NOMO-1 treated with DMSO at 0.1 percent for 48 hours (cell line): ENCODE data around the gene TUBB3.
"Not testable (repeated sequence)": the region's sequence is repeated elsewhere in the genome, so short reads cannot be mapped to it uniquely, and the experiment has no call there.

ENCODE experiments used
- DNase-seq: peaks from one replicate; lab custom pipeline; 2025; ENCODE audit not compliant: unreplicated experiment; lab: John Stamatoyannopoulos, UW

The TUBB3 gene

DNA sequence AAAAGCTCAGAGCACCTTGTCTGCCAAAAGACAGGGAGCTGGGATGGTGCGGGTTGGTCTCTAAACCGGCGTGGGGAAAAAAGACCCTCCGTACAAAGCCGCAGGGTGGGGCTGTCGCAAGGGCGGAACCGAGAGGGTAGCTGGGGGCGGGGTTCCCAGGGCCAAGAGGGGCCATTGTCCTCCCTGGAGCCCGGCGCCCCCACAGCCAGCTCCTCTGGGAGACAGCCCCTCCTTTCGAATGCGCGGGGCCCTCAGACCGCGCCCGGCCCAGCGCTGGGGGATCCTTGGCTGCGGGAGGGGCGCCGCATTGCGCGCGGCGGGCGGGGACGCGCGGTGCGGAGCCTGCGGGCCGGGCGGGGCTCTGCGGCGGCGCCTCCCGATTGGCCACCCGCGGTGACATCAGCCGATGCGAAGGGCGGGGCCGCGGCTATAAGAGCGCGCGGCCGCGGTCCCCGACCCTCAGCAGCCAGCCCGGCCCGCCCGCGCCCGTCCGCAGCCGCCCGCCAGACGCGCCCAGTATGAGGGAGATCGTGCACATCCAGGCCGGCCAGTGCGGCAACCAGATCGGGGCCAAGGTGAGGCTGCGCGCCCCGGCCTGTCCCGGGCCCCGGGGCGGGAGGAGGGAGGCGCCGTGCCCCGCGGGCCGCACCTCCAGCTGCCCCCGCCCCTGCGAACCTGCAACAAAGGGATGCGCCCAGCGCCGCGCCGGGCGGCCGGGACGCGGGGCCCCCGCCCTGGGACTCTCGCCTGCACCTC, at the start of gene TUBB3:
TSS of gene TUBB3 (plus strand) at position 459 of the 756 bp plus-strand sequence. CDS start at position 519, 60 bp downstream.
- DNase-seq, result peak; percentile 61

DNA sequence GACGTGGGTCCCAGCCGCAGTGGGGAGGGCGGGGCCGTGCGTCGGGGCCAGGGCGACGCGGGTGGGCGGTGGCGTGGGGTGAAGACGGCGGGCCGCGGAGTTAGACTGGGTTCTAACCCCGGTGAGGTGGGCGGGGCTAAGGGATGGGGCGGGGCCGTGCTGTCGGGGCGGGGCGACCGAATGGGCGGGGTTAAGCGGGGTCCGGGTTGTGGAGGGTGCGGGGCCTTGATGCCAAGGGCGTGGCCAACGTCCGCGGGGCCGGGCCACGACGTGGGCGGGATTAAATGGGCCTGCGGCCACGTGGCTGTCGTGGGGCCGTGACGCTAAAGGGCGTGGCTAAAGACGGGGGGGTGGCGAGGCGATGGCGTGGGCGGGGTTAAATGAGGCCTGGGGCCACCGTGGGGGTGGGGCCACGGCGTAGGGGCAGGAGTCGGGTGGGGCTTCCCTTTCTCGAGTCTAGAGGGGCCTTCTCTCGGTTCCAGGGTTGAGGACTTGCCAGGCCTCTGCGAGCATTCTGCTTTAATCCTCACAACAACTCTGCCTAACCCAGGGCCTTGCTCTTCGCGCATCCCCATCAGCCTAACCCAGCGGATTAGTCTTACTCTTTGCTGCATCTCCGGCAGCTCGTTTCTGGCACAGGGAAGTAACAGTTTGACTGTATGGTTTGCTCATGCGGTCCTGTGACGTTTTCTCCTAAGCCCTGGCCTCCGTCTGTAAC, 49.0 kb upstream of the TUBB3 start:
- DNase-seq, result peak; percentile 96

DNA sequence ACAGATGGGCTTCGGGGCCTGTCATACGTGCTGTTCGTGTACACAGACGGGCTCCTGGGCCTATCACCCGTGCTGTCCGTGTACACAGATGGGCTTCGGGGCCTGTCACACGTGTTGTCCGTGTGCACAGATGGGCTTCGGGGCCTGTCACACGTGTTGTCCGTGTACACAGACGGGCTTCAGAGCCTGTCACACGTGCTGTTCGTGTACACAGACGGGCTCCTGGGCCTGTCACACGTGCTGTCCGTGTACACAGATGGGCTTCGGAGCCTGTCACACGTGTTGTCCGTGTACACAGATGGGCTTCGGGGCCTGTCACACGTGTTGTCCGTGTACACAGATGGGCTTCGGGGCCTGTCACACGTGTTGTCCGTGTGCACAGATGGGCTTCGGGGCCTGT, 44.0 kb upstream of the TUBB3 start:
- not testable (repeated sequence) for DNase-seq

DNA sequence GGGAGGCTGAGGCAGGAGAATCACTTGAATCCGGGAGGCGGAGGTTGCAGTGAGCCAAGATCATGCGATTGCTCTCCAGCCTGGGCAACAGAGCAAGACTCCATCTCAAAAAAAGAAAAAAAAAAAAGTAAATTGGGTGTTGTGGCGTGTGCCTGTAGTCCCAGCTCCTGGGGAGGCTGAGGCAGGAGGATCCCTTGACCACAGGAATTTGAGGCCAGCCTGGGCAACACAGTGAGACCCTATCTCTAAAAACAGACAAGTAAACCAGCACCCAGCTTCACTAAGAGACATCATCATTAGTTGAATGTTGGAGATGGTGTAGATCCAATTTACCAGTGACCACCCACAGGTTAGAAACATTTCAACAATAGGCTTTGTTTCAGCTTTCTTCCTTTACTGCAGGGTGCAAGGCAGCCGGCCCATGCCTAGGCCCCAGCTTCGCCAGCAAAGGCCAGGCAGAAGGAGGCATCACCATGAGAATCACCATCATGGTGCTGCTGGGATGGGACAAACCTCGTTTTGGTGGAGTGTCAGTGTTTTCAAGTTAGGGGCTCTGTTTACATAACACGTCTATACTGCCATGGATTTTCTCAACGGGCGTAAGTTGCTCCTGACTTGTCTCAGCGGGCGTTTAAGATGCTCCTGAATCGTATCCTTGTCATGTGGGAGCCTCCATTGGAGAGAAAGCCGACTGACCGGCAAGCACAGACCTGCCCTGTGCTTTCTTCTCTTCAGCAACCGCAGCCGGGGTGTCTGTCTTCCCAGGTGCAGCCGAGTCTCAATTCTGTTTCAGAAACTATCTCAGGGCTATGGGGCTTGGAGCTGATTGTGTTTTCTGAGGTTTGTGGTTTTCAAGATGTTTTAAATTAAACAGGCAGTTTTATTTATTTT, 42.4 kb upstream of the TUBB3 start:
- DNase-seq, result no peak

DNA sequence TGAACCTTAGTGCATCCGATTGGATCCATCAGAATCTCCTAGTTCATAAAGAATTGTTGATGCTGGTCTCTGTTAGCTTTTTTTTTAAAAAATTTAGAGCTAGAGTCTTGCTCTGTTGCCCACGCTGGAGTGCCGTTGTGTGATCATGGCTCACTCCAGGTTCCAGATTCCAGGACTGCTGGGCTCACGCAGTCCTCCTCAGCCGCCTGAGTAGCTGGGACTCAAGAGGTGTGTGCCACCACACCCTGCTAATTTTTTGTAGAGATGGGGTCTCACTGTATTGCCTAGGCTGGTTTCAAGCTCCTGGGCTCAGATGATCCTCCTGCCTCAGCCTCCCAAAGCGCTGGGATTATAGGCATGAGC, 41.8 kb upstream of the TUBB3 start:
- DNase-seq, result no peak

DNA sequence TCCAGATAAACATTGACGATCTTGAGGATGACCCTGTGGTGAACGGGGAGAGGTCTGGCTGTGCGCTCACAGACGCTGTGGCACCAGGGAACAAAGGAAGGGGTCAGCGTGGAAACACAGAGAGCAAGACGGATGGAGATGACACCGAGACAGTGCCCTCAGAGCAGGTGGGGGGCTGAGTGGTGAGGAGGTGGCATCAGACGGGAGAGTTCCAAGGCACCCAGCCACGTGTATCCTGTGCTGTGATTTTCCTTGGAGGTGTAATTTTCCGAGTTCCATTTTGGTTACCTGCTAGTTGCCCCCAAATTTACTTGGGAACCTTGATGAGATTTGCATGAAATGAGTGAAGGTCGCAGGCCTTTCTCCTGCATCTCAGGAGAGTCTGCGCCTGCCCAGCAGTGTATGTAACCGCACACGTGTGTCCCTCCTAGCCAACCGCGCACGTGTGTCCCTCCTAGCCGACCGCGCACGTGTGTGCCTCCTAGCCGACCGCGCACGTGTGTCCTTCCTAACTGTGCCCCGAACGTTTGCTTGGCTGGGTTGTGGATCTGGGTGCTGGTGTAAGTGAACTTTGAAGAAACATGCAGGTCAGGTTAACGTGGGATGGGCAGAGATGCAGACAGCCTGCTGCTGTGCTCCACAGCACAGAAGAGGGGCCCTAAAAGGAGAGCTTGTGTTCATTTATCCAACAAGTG, 39.6 kb upstream of the TUBB3 start:
- no peak for DNase-seq

DNA sequence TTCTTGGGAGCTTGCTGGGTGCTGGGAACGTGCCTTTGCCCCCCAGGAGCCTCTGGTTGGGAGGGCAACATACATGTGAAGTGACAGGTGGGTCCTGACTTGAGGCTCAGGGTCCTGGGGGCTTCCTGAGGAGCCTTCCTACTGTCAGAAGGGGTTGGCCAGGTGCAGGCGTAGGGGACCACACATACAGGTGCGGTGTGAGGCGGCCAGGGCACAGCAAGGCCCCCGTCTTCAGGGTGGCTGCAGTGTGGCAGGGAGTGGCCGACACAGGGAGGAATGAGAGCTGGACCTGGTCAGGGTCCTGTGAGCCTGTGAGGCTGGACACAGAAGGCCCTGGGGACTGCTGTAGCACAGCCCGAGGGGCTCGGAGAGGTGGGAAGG, 39.1 kb upstream of the TUBB3 start:
- no peak for DNase-seq

DNA sequence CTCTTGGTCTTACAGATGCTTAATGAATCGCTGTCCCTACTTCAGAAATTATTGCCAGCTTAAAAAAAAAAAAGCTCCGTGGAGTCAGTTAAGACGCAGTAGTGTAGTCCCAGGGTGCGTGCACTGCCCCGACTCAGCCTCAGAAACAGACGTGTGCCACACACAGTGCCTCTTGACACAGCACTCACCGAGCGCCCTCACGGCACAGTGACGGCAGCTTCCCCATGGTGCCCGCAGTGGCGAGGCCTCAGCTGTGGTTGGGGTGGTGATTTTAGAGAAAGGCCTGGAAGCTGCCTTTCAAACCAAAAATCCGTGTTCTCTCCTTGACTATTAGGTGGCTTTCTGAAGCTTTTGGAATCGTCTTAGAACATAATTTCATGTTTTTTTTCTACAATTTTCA, 35.9 kb upstream of the TUBB3 start:
- DNase-seq, result no peak

DNA sequence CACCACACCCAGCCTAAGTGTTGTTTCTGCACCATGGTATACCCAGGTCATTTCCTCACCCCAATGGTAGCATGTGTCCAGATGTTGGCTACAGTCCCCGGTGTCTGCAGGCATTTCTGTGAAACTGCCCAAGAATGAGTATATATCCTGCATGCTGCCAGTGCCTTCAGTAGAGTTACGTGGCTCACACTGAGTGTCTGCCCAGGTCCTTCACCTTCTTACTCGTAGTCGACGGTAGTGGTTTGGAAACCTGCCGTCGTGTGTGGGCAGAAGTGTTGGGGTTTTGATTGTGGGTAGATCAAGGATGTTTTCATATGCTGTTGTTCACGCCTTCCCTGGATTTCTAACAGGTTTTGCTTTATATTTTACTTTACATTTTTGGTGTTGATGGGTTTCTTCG, 32.9 kb upstream of the TUBB3 start:
- DNase-seq, result no peak

DNA sequence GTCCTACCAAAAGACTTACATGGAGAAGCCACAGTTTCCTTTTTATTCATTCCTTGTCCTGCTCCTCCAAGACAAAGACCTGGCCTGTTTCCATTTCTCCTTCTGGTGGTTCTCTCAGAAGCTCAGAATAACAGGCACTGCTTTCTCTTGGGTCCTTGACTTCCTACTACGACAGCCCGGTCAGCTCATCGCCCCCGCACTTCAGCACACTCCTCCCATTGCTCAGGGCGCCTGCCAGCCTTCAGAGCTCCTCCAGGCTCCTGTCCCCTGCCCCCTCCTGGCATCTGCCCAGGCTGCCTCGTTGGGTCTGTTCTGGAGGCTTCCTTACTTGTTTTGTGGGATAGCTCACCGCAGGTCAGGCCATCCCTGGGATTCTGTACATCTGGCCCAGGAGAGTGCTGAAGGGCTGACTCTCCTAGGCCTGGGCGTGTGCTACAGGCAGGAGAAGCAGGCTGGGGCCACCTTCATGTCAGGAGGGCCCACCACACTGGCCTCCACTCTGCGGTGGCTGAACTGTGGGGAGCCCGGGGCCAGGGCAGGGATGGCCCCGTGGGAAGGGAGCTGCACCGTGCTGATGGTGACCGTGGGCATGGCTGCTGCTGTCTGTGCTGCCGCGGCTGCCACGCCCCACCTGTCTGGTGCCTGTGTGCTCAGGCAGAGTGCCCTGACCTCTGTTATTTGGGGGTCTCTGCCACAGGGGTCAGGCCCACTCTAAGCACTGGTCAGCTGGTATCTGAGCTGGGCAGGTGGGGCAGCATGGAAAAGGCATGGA, 32.1 kb upstream of the TUBB3 start:
- DNase-seq, result no peak

DNA sequence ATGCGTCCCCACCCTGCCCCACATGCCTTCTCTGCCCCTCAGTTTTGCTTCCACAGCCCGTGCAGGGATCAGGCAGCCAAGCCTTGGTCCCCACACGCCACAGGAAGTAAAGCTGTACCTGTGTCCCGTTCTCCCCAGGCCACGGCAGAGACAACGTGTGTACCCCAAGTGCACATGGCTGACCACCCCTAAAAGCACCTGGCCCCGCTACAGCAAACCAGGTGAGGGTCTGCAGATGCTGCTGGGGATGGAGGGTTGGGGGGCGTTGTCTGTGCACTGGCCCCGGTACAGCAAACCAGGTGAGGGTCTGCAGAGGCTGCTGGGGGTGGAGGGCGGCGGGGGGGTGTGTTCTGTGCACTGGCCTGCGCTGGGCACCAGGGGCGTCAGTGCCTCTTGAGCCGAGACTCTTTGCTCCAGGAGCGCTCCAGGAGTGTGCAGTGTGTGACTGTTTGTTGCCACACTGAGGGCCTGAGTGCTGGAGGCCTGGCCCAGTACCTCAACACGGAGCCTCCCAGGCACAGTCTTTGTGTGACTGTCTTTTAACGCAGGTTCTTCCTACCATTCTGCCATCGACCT, 31.0 kb upstream of the TUBB3 start:
- no peak for DNase-seq

DNA sequence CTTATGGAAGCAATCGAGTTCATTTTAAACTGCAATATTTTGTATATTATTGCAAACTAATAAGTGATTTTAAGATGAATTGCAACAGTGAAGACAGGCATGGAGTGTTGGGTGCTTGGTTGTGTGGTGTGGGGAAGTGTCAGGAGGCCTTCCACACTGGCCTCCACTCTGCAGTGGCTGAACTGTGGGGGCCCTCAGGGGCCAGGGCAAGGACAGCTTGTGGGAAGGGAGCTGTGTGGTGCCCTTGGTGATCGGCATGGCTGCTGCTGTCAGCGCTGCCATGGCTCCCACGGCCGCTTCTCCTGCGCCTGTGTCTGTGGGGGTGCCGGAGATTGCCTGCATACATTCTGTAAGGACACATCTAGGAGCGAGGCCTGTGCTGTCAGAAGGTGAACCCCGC, 30.5 kb upstream of the TUBB3 start:
- no peak for DNase-seq

DNA sequence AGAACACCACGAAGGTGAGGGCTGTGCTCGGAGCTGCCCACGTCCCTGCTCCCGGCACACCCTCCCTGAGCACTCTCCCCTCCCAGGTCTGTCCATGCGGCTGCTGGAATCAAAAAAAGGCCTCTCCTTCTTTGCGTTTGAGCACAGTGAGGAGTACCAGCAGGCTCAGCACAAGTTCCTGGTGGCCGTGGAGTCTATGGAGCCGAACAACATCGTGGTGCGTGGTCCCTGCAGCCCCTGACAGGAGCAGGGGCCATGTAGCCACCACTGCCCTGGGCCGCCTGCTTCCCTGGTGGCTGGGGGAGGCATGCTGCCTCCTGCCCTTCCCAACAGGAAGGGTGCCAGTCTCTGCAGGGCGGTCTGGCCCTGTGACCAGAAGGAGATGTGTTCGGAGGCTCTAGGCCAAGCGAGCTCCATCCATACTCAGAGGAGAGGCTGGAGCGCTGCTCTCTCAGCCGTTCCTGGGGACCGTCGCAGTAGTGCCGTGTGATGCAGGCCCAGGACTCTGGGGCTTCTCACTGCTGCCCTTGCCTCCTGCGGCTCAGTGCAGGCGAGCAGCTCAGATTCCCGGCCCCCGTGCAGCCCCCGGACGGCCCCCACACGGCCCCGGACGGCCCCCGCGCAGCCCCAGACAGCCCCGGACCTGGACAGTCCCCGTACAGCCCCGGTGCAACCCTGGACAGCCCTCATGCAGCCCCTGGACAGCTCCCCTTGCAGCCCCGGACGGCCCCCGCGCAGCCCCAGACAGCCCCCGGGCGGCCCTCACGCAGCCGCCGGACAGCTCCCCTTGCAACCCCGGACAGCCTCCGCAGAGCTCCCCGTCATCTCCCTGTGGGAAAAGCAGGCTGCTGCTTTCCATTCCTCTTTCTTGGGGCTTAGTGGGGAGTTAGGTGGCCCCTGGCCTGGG, 29.2 kb upstream of the TUBB3 start:
- DNase-seq, result no peak

DNA sequence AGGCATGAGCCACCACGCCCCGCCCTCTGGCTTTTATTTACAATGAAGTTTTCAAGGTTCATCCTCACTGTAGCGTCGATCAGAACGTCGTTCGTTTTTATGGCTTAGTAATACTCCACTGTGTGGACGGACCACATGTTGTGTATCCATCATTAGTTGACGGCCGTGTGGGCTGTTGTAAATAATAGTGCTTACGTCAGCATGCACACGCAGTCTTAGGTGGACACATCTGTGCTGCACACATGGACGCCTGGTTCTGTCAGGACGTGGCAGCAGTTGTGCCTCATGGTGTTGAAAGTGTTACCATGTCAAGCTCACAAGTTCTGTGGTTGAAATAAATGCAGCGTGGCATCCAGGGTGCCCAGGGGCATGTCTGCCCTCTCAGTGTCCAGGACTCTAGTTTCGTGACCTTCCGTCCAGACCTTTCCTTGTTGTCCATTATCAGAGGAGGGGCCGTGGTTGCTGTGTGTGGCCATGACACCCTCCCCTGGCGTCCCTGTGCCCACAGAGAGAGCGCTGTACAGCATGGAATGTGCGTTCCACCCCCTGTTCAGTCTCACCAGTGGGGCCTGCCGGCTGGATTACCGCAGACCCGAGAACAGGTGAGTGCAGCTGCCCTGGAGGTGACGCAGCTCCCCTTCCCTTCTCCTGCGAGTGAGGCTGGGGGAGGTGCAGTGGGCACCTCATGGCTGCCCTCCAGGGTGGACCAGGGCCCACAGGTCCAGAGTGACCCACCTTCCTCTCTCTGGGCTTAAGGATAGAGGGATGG, 27.5 kb upstream of the TUBB3 start:
- no peak for DNase-seq

DNA sequence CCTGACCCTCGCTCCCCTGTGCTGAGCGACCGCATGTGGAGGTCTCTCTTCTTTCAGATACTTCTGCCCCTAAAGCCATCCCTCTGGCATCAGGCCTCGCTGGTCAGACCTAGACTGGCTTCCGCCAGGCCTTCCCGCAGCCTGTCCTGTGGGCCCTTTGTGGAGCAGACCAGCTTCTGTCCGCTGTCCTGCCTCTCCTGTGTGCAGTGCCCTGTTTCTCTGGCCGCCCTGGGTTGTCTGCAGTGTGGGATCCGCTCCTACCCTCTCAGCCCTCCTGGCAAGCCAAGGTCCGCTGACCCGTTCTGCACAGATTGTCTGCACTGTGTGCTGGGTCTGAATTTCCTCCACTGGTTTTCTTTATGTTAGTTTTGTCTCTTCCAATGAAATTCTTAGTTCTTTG, 25.9 kb upstream of the TUBB3 start:
- no peak for DNase-seq

DNA sequence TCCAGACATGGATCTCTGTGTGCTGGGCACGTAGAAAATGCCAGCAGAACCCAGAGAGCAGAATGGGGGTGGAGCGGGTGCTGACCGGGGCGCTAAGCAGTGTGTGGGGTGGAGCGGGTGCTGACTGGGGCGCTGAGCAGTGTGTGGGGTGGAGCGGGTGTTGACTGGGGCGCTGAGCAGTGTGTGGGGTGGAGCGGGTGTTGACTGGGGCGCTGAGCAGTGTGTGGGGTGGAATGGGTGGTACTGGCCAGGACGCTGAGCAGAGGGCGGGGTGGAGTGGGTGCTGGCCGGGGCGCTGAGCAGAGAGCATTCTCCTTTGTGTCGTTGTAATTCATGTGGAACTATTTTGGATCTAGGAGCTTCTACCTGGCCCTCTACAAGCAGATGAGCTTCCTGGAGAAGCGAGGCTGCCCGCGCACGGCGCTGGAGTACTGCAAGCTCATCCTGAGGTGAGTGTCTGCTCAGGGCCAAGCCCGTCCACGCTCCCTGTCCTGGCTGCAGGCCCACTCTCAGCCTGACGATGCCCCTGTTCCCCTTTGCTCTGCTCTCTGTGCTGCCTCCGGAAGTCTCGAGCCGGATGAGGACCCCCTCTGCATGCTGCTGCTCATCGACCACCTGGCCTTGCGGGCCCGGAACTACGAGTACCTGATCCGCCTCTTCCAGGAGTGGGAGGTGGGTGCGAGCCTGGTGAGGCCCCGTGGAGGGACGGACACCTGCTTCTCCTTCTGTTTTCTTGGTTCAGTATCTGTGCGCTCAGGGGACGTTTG, 24.8 kb upstream of the TUBB3 start:
- DNase-seq, result no peak

DNA sequence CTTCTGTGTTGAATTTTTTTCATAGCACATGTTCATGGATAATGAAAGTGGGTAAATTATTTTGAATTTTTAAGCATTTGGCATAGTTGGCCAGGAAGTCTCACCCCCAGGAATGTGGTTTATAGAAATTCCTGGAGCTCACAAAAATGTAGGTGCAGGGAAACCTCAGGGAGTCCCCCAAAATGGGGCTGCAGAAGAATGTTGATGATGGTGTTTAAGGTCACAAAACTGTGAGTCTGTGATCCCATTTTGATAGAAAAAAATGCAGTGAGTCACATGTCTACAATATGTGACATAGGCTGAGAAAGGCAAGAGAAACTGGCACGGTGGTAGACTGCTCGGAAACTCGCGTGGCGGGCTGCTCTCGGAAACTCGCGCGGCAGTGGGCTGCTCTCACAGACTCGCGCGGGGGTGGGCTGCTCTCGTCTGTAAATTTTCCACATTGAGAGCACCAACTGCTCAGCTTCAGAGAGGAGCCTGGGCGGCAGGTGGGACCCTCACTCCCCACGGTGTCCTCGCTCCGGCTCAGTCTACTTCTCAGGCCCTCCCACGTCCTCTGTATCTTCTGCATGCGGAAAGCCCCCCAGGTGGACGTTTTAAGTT, 23.2 kb upstream of the TUBB3 start:
- no peak for DNase-seq
